ENCODE data around the gene IL11. TPM values are rescaled to one million over a fixed set of nuclear protein-coding genes. Genes with fewer than 3 reads are reported as not detected.

Gene IL11
- polyA plus RNA-seq, 2 of the 4 experiments (the other 2 are of a cell fraction) = 52.4 to 100.0 TPM

DNA sequence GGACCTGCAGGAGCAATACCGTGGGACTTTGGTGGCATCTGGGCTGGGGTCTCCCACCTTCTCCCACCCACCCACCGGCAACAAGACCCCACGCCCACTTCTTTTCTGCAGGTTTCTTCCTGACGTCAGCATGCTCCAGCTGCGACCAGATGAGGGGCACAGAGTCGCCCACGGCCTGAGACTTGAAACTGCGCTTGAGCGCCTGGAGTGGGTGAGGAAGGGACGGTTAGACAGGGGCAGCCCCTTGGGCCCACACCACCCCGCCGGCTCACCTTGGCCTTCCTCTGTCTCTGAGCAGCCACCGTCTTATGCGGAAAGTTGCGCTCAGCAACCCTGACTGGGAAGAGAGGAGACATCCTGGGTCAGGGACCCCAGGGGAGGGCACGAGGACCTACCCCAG, 9.4 kb downstream of the IL11 start:
- DNase-seq (ENCODE audit: low read depth in 1 of 2, low spot score in 1 of 2) = no peak
- no peaks in the 10 kb centered on the region for H3K9me3 ChIP-seq
- CTCF ChIA-PET = interaction anchor here (1.2 to 14.8 kb wide), 4 partner anchors 21 to 69 kb away, joined by 3 to 105 read pairs (median 8); partner anchors contain the start of genes KMT5C and TMEM238
- 0 out of 6 replicates have a peak overlapping the region, but pooled peaks of 1 of the 2 experiments have one; percentile 19 for H3K27ac ChIP-seq
- POLR2A ChIA-PET = no interaction called here
- FAIRE-seq = no peak
- WGBS (ENCODE audit: missing lambda C conversion rate) = 92% methylated on average over 16 of the region's 16 CpGs
- TF ChIP-seq KDM1A (IDR thresholded peaks at IDR 0.05; ENCODE audit: low read depth) = no peak
- TF ChIP-seq, protein P1, sequence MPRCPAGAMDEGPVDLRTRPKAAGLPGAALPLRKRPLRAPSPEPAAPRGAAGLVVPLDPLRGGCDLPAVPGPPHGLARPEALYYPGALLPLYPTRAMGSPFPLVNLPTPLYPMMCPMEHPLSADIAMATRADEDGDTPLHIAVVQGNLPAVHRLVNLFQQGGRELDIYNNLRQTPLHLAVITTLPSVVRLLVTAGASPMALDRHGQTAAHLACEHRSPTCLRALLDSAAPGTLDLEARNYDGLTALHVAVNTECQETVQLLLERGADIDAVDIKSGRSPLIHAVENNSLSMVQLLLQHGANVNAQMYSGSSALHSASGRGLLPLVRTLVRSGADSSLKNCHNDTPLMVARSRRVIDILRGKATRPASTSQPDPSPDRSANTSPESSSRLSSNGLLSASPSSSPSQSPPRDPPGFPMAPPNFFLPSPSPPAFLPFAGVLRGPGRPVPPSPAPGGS (IDR thresholded peaks at IDR 0.05) = no peak
- ATAC-seq = no peak
- H3K4me3 ChIP-seq = no peak overlapping the region
- H3K4me2 ChIP-seq = no peak overlapping the region
- peaks cover 23% of the 10 kb centered on the region for H3K4me1 ChIP-seq

DNA sequence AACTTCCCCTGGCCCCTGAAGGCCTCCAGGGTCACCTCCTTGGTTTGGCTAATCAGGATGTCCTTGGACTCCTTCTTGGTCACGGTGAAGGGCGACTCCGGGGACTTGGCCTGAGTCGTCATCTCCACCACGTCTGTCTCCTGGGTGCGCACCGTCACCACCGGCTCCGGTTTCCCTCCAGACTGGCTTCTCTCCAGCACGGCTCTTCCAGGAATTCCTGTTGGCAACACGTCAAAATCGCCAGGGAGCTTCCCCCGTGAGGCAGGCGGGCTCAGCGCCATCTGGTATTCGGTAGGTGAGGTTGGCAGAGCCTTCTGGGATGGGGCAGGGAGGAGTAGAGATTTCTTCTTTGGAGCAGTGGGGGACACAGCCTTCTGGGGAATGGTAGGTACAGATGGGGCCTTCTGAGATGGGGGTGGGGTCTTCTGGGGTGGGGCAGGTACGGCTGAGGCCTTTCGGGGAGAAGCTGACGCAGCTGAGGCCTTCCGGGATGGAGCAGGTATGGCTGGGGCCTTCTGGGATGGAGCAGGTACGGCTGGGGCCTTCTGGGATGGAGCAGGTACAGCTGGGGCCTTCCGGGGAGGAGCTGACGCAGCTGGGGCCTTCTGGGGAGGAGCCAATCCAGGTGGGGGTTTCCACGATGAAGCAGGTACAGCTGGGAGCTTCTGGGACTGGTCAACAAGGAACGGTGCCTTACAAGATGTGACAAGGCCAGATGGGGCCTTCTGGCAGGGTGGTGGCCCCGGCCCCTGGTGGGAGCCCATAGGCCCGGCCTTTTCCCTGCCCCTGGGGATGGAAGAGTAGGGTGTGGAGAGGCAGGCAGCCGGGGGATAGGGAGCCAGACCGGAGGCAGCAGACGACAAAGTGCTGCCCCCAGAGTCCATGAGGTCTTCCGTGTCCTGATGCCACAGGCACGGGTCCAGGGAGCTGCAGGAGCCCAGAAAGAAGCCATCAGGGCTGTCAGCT, 11.0 kb downstream of the IL11 start:
- no peak overlapping the region for H3K4me3 ChIP-seq
- ATAC-seq = no peak
- CTCF ChIA-PET = interaction anchor here (0.9 to 14.8 kb wide), 10 partner anchors 8 to 218 kb away, joined by 3 to 105 read pairs (median 4); partner anchors contain the start of genes IL11 and KMT5C
- DNase-seq (ENCODE audit: low read depth in 1 of 2, low spot score in 1 of 2) = no peak
- TF ChIP-seq EHF (CRISPR knock-in tag; IDR thresholded peaks at IDR 0.05) (no peak), MAFK (IDR thresholded peaks at IDR 0.05; ENCODE audit: partially characterized antibody) (no peak), KDM1A (IDR thresholded peaks at IDR 0.05; ENCODE audit: low read depth) (no peak)
- TF ChIP-seq, protein P2, sequence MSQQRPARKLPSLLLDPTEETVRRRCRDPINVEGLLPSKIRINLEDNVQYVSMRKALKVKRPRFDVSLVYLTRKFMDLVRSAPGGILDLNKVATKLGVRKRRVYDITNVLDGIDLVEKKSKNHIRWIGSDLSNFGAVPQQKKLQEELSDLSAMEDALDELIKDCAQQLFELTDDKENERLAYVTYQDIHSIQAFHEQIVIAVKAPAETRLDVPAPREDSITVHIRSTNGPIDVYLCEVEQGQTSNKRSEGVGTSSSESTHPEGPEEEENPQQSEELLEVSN (IDR thresholded peaks at IDR 0.05; ENCODE audit: borderline replicate concordance, low read depth) = no peak
- TF ChIP-seq, protein P3, sequence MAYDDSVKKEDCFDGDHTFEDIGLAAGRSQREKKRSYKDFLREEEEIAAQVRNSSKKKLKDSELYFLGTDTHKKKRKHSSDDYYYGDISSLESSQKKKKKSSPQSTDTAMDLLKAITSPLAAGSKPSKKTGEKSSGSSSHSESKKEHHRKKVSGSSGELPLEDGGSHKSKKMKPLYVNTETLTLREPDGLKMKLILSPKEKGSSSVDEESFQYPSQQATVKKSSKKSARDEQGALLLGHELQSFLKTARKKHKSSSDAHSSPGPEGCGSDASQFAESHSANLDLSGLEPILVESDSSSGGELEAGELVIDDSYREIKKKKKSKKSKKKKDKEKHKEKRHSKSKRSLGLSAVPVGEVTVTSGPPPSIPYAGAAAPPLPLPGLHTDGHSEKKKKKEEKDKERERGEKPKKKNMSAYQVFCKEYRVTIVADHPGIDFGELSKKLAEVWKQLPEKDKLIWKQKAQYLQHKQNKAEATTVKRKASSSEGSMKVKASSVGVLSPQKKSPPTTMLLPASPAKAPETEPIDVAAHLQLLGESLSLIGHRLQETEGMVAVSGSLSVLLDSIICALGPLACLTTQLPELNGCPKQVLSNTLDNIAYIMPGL (CRISPR knock-in tag; IDR thresholded peaks at IDR 0.05; ENCODE audit: borderline replicate concordance) = no peak
- TF ChIP-seq, protein P4, sequence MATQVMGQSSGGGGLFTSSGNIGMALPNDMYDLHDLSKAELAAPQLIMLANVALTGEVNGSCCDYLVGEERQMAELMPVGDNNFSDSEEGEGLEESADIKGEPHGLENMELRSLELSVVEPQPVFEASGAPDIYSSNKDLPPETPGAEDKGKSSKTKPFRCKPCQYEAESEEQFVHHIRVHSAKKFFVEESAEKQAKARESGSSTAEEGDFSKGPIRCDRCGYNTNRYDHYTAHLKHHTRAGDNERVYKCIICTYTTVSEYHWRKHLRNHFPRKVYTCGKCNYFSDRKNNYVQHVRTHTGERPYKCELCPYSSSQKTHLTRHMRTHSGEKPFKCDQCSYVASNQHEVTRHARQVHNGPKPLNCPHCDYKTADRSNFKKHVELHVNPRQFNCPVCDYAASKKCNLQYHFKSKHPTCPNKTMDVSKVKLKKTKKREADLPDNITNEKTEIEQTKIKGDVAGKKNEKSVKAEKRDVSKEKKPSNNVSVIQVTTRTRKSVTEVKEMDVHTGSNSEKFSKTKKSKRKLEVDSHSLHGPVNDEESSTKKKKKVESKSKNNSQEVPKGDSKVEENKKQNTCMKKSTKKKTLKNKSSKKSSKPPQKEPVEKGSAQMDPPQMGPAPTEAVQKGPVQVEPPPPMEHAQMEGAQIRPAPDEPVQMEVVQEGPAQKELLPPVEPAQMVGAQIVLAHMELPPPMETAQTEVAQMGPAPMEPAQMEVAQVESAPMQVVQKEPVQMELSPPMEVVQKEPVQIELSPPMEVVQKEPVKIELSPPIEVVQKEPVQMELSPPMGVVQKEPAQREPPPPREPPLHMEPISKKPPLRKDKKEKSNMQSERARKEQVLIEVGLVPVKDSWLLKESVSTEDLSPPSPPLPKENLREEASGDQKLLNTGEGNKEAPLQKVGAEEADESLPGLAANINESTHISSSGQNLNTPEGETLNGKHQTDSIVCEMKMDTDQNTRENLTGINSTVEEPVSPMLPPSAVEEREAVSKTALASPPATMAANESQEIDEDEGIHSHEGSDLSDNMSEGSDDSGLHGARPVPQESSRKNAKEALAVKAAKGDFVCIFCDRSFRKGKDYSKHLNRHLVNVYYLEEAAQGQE (IDR thresholded peaks at IDR 0.05) = no peak
- H3K9me3 ChIP-seq = no peaks in the 10 kb centered on the region
- H3K4me1 ChIP-seq = peaks cover 22% of the 10 kb centered on the region
- 82% methylated on average over 29 of the region's 32 CpGs for WGBS (ENCODE audit: missing lambda C conversion rate)
- POLR2A ChIA-PET = interaction anchor here (0.7 kb wide), 1 partner anchor 79 kb away, joined by 6 read pairs; no protein-coding TSS in a partner anchor
- no peak overlapping the region for H3K27ac ChIP-seq
- FAIRE-seq = no peak
- no peak overlapping the region for H3K4me2 ChIP-seq

DNA sequence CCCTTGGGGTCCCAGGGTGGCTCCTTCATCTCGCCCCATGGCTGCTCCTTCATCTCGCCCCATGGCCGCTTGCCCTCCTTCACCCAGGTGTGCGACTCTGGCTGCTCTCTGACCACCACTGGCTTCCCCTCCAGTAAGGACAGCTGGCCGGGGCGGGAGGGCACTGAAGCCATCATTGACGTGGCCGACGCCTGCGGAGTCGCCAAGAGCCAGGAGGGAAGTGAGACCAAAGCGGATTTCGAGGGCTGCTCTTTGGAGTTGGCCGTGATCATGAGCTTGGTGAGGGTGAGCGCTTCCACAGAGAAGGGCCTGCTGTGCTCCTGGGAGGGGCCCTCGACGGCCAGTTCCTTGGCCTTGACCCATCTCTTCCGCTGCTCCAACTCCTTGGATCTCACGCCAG, 11.8 kb downstream of the IL11 start:
- no peak overlapping the region for H3K4me2 ChIP-seq
- CTCF ChIA-PET = interaction anchor here (1.1 to 14.8 kb wide), 5 partner anchors 13 to 67 kb away, joined by 3 to 105 read pairs (median 5); no protein-coding TSS in a partner anchor
- POLR2A ChIA-PET = interaction anchor here (0.6 kb wide), 1 partner anchor 143 kb away, joined by 3 read pairs; no protein-coding TSS in a partner anchor

More for the DNA sequence above, 11.8 kb downstream of the IL11 start:
- WGBS (ENCODE audit: missing lambda C conversion rate) = 87% methylated on average over 18 of the region's 19 CpGs
- H3K27ac ChIP-seq = no peak overlapping the region
- H3K9me3 ChIP-seq = no peaks in the 10 kb centered on the region
- no peak for FAIRE-seq
- no peak for DNase-seq (ENCODE audit: low read depth in 1 of 2, low spot score in 1 of 2)
- TF ChIP-seq CBX8 (IDR thresholded peaks at IDR 0.05) (no peak), ZNF302 (CRISPR knock-in tag; IDR thresholded peaks at IDR 0.05) (no peak), TFCP2L1 (CRISPR knock-in tag; IDR thresholded peaks at IDR 0.05) (no peak)
- ATAC-seq = no peak
- H3K4me3 ChIP-seq = no peak overlapping the region
- H3K4me1 ChIP-seq = peaks cover 19% of the 10 kb centered on the region
